HG03103 (cell line): ENCODE data around the gene DEK.
"Not testable (repeated sequence)": the region's sequence is repeated elsewhere in the genome, so short reads cannot be mapped to it uniquely, and the experiment has no call there.

ENCODE experiments used
- ATAC-seq: cut with Tn5 transposase; IDR thresholded peaks from one replicate; pipeline ENCODE4 v1.9.1; 2021; ENCODE audit warnings: low read depth; ENCODE audit not compliant: unreplicated experiment

The DEK gene

GRCh38 chr6:18264219-18264922 is at the start of gene DEK:
TSS of gene DEK (minus strand) at chr6:18264530. CDS start at chr6:18263987, 543 bp downstream.
- peak; percentile 32 for ATAC-seq

GRCh38 chr6:18312368-18312767 is 48.0 kb upstream of the DEK start:
- ATAC-seq = no peak

GRCh38 chr6:18310010-18310409 is 45.7 kb upstream of the DEK start:
- ATAC-seq = not testable (repeated sequence)

GRCh38 chr6:18309046-18309445 is 44.7 kb upstream of the DEK start:
- no peak for ATAC-seq

GRCh38 chr6:18308070-18308735 is 43.9 kb upstream of the DEK start:
- ATAC-seq = no peak

GRCh38 chr6:18306977-18307376 is 42.6 kb upstream of the DEK start:
- ATAC-seq = no peak

- ATAC-seq = peak; percentile 56
Measured at GRCh38 chr6:18302561-18303439, 38.5 kb upstream of the DEK start.

GRCh38 chr6:18293076-18293904 is 29.0 kb upstream of the DEK start:
- no peak for ATAC-seq

GRCh38 chr6:18289283-18289682 is 25.0 kb upstream of the DEK start:
- ATAC-seq = no peak

GRCh38 chr6:18284261-18284660 is 19.9 kb upstream of the DEK start:
- no peak for ATAC-seq

GRCh38 chr6:18281564-18281963 is 17.2 kb upstream of the DEK start:
- ATAC-seq = no peak

- no peak for ATAC-seq
Measured at GRCh38 chr6:18280084-18280483, 15.8 kb upstream of the DEK start.

GRCh38 chr6:18279422-18279821 is 15.1 kb upstream of the DEK start:
- ATAC-seq = no peak

- ATAC-seq = no peak
Measured at GRCh38 chr6:18277237-18278006, 13.1 kb upstream of the DEK start.

GRCh38 chr6:18276610-18277236 is 12.4 kb upstream of the DEK start:
- ATAC-seq = no peak

- no peak for ATAC-seq
Measured at GRCh38 chr6:18270216-18270615, 5.9 kb upstream of the DEK start.

- ATAC-seq = no peak
Measured at GRCh38 chr6:18269717-18270116, 5.4 kb upstream of the DEK start.

- ATAC-seq = peak; percentile 34
Measured at GRCh38 chr6:18269253-18269652, 4.9 kb upstream of the DEK start.

- no peak for ATAC-seq
Measured at GRCh38 chr6:18268066-18268465, 3.7 kb upstream of the DEK start.
